ENCODE measurements around the gene P2RY8. TPM values are rescaled to one million over a fixed set of nuclear protein-coding genes. Genes with fewer than 3 reads are reported as not detected.
"Not testable (repeated sequence)": the region's sequence is repeated elsewhere in the genome, so short reads cannot be mapped to it uniquely, and the experiment has no call there.

The P2RY8 gene
- total RNA-seq, 2 experiments from 2014 or later, result 24.7 to 25.5 TPM

GRCh38 chrX:1521459-1521956 is 15.5 kb downstream of the P2RY8 start:
- ChIA-PET POLR2A (no interaction called here), CTCF (no interaction called here)

GRCh38 chrX:1520350-1520749 is 16.6 kb downstream of the P2RY8 start:
- POLR2A ChIA-PET, result no interaction called here
- CTCF ChIA-PET, result no interaction called here

- ChIA-PET CTCF (no interaction called here), POLR2A (no interaction called here)
Observed at GRCh38 chrX:1519022-1519497, 17.9 kb downstream of the P2RY8 start.

- POLR2A ChIA-PET, result no interaction called here
- CTCF ChIA-PET, result no interaction called here
Observed at GRCh38 chrX:1518512-1518911, 18.5 kb downstream of the P2RY8 start.

GRCh38 chrX:1516596-1517104 is 20.3 kb downstream of the P2RY8 start:
- ChIA-PET POLR2A (no interaction called here), CTCF (no interaction called here)

- POLR2A ChIA-PET, result no interaction called here
- CTCF ChIA-PET, result no interaction called here
Observed at GRCh38 chrX:1511829-1512228, 25.2 kb downstream of the P2RY8 start.

GRCh38 chrX:1511150-1511549 is 25.8 kb downstream of the P2RY8 start:
- CTCF ChIA-PET, result no interaction called here
- POLR2A ChIA-PET, result no interaction called here

- POLR2A ChIA-PET, result no interaction called here
- CTCF ChIA-PET, result no interaction called here
Observed at GRCh38 chrX:1507511-1508463, 29.2 kb downstream of the P2RY8 start.

- CTCF ChIA-PET, result no interaction called here
Observed at GRCh38 chrX:1506916-1507315, 30.1 kb downstream of the P2RY8 start.

GRCh38 chrX:1502853-1503252 is 34.1 kb downstream of the P2RY8 start:
- ChIA-PET POLR2A (no interaction called here), CTCF (no interaction called here)

More at GRCh38 chrX:1506916-1507315, 30.1 kb downstream of the P2RY8 start:
- POLR2A ChIA-PET, result no interaction called here

GRCh38 chrX:1502241-1502640 is 34.7 kb downstream of the P2RY8 start:
- ChIA-PET CTCF (no interaction called here), POLR2A (no interaction called here)

- CTCF ChIA-PET, result no interaction called here
- POLR2A ChIA-PET, result no interaction called here
Observed at GRCh38 chrX:1500701-1501624, 36.0 kb downstream of the P2RY8 start.

GRCh38 chrX:1496076-1496475 is 40.9 kb downstream of the P2RY8 start:
- POLR2A ChIA-PET, result no interaction called here
- CTCF ChIA-PET, result no interaction called here

GRCh38 chrX:1493877-1494510 is 43.0 kb downstream of the P2RY8 start:
- CTCF ChIA-PET, result no interaction called here
- POLR2A ChIA-PET, result no interaction called here

- POLR2A ChIA-PET, result no interaction called here
- CTCF ChIA-PET, result no interaction called here
Observed at GRCh38 chrX:1493412-1493811, 43.6 kb downstream of the P2RY8 start.

- POLR2A ChIA-PET, result no interaction called here
- CTCF ChIA-PET, result no interaction called here
Observed at GRCh38 chrX:1492421-1493012, 44.5 kb downstream of the P2RY8 start.

GRCh38 chrX:1491851-1492349 is 45.1 kb downstream of the P2RY8 start:
- ChIA-PET CTCF (no interaction called here), POLR2A (no interaction called here)

GRCh38 chrX:1491248-1491647 is 45.7 kb downstream of the P2RY8 start:
- CTCF ChIA-PET, POLR2A ChIA-PET: not testable (repeated sequence)

- POLR2A ChIA-PET, CTCF ChIA-PET: not testable (repeated sequence)
Observed at GRCh38 chrX:1490723-1491122, 46.3 kb downstream of the P2RY8 start.

- POLR2A ChIA-PET, result not testable (repeated sequence)
Observed at GRCh38 chrX:1489354-1489753, 47.6 kb downstream of the P2RY8 start.

More at GRCh38 chrX:1489354-1489753, 47.6 kb downstream of the P2RY8 start:
- CTCF ChIA-PET, result not testable (repeated sequence)
